Measurements from ENCODE around the gene DSN1.

GRCh38 chr20:36784900-36785299 is 11.3 kb upstream of the DSN1 start:
- TF ChIP-seq SIN3A (IDR thresholded peaks at IDR 0.05; ENCODE audit: borderline replicate concordance, insufficient read depth, low read depth, low read length) (no peak), REST (IDR thresholded peaks at IDR 0.05; ENCODE audit: insufficient read depth in 1 of 2, low read depth in 2 of 2, low read length in 1 of 2) (no peak)
- TF ChIP-seq, protein P1, sequence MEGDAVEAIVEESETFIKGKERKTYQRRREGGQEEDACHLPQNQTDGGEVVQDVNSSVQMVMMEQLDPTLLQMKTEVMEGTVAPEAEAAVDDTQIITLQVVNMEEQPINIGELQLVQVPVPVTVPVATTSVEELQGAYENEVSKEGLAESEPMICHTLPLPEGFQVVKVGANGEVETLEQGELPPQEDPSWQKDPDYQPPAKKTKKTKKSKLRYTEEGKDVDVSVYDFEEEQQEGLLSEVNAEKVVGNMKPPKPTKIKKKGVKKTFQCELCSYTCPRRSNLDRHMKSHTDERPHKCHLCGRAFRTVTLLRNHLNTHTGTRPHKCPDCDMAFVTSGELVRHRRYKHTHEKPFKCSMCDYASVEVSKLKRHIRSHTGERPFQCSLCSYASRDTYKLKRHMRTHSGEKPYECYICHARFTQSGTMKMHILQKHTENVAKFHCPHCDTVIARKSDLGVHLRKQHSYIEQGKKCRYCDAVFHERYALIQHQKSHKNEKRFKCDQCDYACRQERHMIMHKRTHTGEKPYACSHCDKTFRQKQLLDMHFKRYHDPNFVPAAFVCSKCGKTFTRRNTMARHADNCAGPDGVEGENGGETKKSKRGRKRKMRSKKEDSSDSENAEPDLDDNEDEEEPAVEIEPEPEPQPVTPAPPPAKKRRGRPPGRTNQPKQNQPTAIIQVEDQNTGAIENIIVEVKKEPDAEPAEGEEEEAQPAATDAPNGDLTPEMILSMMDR (IDR thresholded peaks at IDR 0.05), result no peak

All from Panc1 (cell line).